ENCODE results near the gene ZC3H10. TPM values are rescaled to one million over a fixed set of nuclear protein-coding genes. Genes with fewer than 3 reads are reported as not detected.
A peak's percentile ranks its signal among the peaks of the same experiment; 100 is the strongest.

The ZC3H10 gene
- total and polyA plus RNA-seq, 2 experiments from 2014 or later, result 2.7 to 5.4 TPM

DNA sequence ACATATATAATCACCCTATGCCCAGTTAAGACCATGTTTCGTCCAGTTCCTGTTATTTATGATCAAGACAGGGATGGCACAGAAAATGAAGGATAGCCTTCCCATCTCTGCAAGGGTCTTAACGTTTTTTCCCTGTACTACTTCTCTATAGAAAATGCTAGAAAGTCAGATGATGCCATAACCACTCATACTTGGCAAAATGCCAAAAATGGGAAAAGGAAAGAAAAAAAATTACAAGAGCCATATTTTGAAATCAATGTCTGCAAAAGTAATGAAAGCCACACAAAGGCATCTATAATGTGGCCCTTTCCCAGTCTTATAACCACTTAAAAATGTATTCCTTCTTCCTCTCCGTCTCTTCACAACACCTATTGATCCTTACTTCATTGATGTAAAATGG is 32.5 kb downstream of the ZC3H10 start:
- Mint-ChIP-seq H3K27me3 (ENCODE audit: insufficient read depth, low read depth, poor library complexity) (peaks cover 14% of the 10 kb centered on the region), H3K4me3 (peak overlapping the region; percentile 96), H3K9me3 (no peaks in the 10 kb centered on the region; the same call in 2 of the 3 replicates), H3K4me1 (peaks cover 18% of the 10 kb centered on the region), H3K27ac (no peak overlapping the region), H3K36me3 (ENCODE audit: low read depth) (peaks cover 15% of the 10 kb centered on the region)
- no peak for DNase-seq (ENCODE audit: low spot score)
- H3K4me2 ChIP-seq, result no peak overlapping the region
- H3K4me1 ChIP-seq (ENCODE audit: insufficient read depth), result peaks cover 17% of the 10 kb centered on the region
- H3K79me2 ChIP-seq (replicated peaks; ENCODE audit: insufficient read depth), result peaks cover 13% of the 10 kb centered on the region; the same call in 1 of the 2 replicates
- H4K20me1 ChIP-seq (replicated peaks; ENCODE audit: insufficient read depth), result no peaks in the 10 kb centered on the region
- peaks cover 14% of the 10 kb centered on the region for H3F3A ChIP-seq (replicated peaks; ENCODE audit: low read depth)
- no peak overlapping the region for H3K27ac ChIP-seq (ENCODE audit: low read depth)
- no peak overlapping the region for H3K4me3 ChIP-seq
- H3K36me3 ChIP-seq (ENCODE audit: insufficient read depth), result 0 out of 2 replicates have a peak, but pooled peaks cover 2% of the 10 kb centered on the region
- no peak for ATAC-seq
- no peaks in the 10 kb centered on the region for H3K9me2 ChIP-seq (ENCODE audit: insufficient read depth)
- TF ChIP-seq POLR2AphosphoS5 (IDR thresholded peaks at IDR 0.05; ENCODE audit: low read depth) (no peak), STAT1 (IDR thresholded peaks at IDR 0.05; ENCODE audit: unreplicated experiment) (no peak), ZNF114 (CRISPR knock-in tag; IDR thresholded peaks at IDR 0.05) (no peak), EZH2 (IDR thresholded peaks at IDR 0.05; ENCODE audit: low read depth, unreplicated experiment) (no peak)
- H2AFZ ChIP-seq, result no peak overlapping the region
- H3K27me3 ChIP-seq (ENCODE audit: insufficient read depth), result no peaks in the 10 kb centered on the region

GRCh38 chr12:56151672-56152131 is 33.6 kb downstream of the ZC3H10 start:
- ATAC-seq, result peak; percentile 87
- Histone ChIP-seq H3K4me2 (peak overlapping the region; percentile 89), H3K4me1 (ENCODE audit: insufficient read depth) (peaks cover 17% of the 10 kb centered on the region), H3K36me3 (ENCODE audit: insufficient read depth) (0 out of 2 replicates have a peak, but pooled peaks cover 2% of the 10 kb centered on the region), H3K79me2 (replicated peaks; ENCODE audit: insufficient read depth) (peaks cover 13% of the 10 kb centered on the region; the same call in 1 of the 2 replicates), H2AFZ (peak overlapping the region; percentile 79), H3F3A (replicated peaks; ENCODE audit: low read depth) (peaks cover 19% of the 10 kb centered on the region), H3K9me2 (ENCODE audit: insufficient read depth) (no peaks in the 10 kb centered on the region), H3K4me3 (peak overlapping the region; percentile 90), H3K27me3 (ENCODE audit: insufficient read depth) (no peaks in the 10 kb centered on the region), H3K27ac (ENCODE audit: low read depth) (peak overlapping the region; percentile 98), H4K20me1 (replicated peaks; ENCODE audit: insufficient read depth) (no peaks in the 10 kb centered on the region)
- Mint-ChIP-seq H3K4me3 (peak overlapping the region; percentile 96), H3K27ac (peak overlapping the region; percentile 98), H3K36me3 (ENCODE audit: low read depth) (peaks cover 18% of the 10 kb centered on the region), H3K27me3 (ENCODE audit: insufficient read depth, low read depth, poor library complexity) (peaks cover 14% of the 10 kb centered on the region), H3K4me1 (peaks cover 21% of the 10 kb centered on the region), H3K9me3 (no peaks in the 10 kb centered on the region; the same call in 2 of the 3 replicates)
- TF ChIP-seq ZNF114 (CRISPR knock-in tag; IDR thresholded peaks at IDR 0.05) (no peak), CTCF (conservative IDR thresholded peaks at IDR 0.05; ENCODE audit: low read depth in 2 of 2) (peak; percentile 15 to 63; a peak in 2 of 4 replicates)
- peak; percentile 90 for DNase-seq (ENCODE audit: low spot score)

DNA sequence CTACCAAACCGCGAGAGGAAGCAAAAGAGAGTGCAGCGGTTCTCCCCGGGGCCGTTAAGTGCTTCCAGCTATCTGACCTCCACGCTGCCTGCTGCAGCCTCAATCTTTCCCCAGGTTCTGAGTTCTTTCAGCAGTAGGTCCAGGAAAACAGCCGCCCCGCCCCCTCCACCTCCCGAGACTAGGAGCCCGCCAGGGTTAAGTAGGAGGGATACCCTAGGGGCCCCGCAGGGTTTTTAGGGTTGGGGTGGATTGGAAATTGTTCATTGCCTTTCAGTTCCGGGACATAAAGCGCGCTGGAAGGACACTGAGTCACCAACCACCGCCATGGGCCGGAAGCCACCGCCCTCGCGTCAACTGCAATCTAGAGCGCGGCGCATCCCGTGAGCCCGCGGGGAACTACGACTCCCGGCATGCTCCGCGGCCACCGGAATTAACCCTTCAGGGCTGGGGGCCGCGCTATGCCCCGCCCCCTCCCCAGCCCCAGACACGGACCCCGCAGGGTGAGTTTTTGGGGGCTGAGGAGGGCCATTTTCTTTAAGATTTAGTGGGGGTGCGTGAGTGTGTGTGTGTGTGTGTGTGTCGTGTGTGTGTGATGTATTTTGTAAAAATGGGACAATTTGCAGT is 34.2 kb downstream of the ZC3H10 start, which contains the start of gene MYL6B:
TSS of gene MYL6B (plus strand) at position 456 of the 624 bp plus-strand sequence. CDS start 1,332 bp downstream, outside the sequence.
- Histone ChIP-seq H3K36me3 (ENCODE audit: insufficient read depth) (0 out of 2 replicates have a peak, but pooled peaks cover 2% of the 10 kb centered on the region), H3K9me2 (ENCODE audit: insufficient read depth) (no peaks in the 10 kb centered on the region), H3K4me1 (ENCODE audit: insufficient read depth) (peaks cover 22% of the 10 kb centered on the region), H4K20me1 (replicated peaks; ENCODE audit: insufficient read depth) (no peaks in the 10 kb centered on the region), H3K4me2 (peak within 1 kb of the TSS; percentile 89), H3K27ac (ENCODE audit: low read depth) (peak within 1 kb of the TSS; percentile 98), H2AFZ (peak within 1 kb of the TSS; percentile 88), H3K4me3 (peak within 1 kb of the TSS; percentile 90), H3F3A (replicated peaks; ENCODE audit: low read depth) (peaks cover 24% of the 10 kb centered on the region), H3K79me2 (replicated peaks; ENCODE audit: insufficient read depth) (peaks cover 13% of the 10 kb centered on the region; the same call in 1 of the 2 replicates), H3K27me3 (ENCODE audit: insufficient read depth) (no peaks in the 10 kb centered on the region)
- Mint-ChIP-seq H3K27ac (peak within 1 kb of the TSS; percentile 98), H3K4me1 (peaks cover 23% of the 10 kb centered on the region), H3K36me3 (ENCODE audit: low read depth) (peaks cover 20% of the 10 kb centered on the region), H3K27me3 (ENCODE audit: insufficient read depth, low read depth, poor library complexity) (peaks cover 15% of the 10 kb centered on the region), H3K4me3 (peak within 1 kb of the TSS; percentile 96), H3K9me3 (no peaks in the 10 kb centered on the region; the same call in 1 of the 3 replicates)
- peak; percentile 86 for ATAC-seq
- peak; percentile 42; the same call in 1 of the 2 replicates for TF ChIP-seq CREB1 (CRISPR knock-in tag; IDR thresholded peaks at IDR 0.05; ENCODE audit: low read depth)
- TF ChIP-seq ZNF114 (CRISPR knock-in tag; IDR thresholded peaks at IDR 0.05), result no peak
- no peak for TF ChIP-seq JUNB (IDR thresholded peaks at IDR 0.05; ENCODE audit: unreplicated experiment)
- TF ChIP-seq, protein P1, sequence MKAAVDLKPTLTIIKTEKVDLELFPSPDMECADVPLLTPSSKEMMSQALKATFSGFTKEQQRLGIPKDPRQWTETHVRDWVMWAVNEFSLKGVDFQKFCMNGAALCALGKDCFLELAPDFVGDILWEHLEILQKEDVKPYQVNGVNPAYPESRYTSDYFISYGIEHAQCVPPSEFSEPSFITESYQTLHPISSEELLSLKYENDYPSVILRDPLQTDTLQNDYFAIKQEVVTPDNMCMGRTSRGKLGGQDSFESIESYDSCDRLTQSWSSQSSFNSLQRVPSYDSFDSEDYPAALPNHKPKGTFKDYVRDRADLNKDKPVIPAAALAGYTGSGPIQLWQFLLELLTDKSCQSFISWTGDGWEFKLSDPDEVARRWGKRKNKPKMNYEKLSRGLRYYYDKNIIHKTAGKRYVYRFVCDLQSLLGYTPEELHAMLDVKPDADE (IDR thresholded peaks at IDR 0.05), result peak; percentile 90
- TF ChIP-seq CTCF (conservative IDR thresholded peaks at IDR 0.05; ENCODE audit: low read depth in 2 of 2), result no peak
- TF ChIP-seq POLR2AphosphoS5 (IDR thresholded peaks at IDR 0.05; ENCODE audit: low read depth), result peak; percentile 83
- DNase-seq (ENCODE audit: low spot score), result peak; percentile 97
